DOHH2 (cell line): ENCODE results near the gene CCR3.

Experiments
- H3F3A ChIP-seq: fragments of 200-600 bp; sonication (generic), shearing (Covaris generic); 2 replicates; pipeline ENCODE4 v1.6.0; 2016; ENCODE audit warnings: antibody characterized with exemption, mild to moderate bottlenecking; ENCODE audit not compliant: control insufficient read depth, insufficient read depth
- H3K27ac ChIP-seq: fragments of 200-600 bp; sonication (generic); 2 replicates; pipeline ENCODE4 v1.5.1; 2014; ENCODE audit warnings: low read depth, mild to moderate bottlenecking, low read length, moderate library complexity
- H3K27me3 ChIP-seq: fragments of 200-600 bp; sonication (generic); 2 replicates; pipeline ENCODE4 v1.6.1; 2014; ENCODE audit warnings: mild to moderate bottlenecking, low read length, mixed read lengths; ENCODE audit not compliant: control insufficient read depth
- H3K36me3 ChIP-seq: fragments of 200-600 bp; sonication (generic); 2 replicates; pipeline ENCODE4 v1.6.1; 2014; ENCODE audit warnings: mild to moderate bottlenecking, low read length, moderate library complexity, mixed read lengths; ENCODE audit not compliant: control insufficient read depth
- H3K4me1 ChIP-seq: fragments of 200-600 bp; sonication (generic); 2 replicates; pipeline ENCODE4 v1.6.1; 2014; ENCODE audit warnings: mild to moderate bottlenecking, low read length, mixed read lengths; ENCODE audit not compliant: control insufficient read depth
- H3K4me2 ChIP-seq: fragments of 200-600 bp; sonication (generic); 2 replicates; pipeline ENCODE4 v1.6.0; 2014; ENCODE audit warnings: mild to moderate bottlenecking, low read length, moderate library complexity
- H3K4me3 ChIP-seq: fragments of 200-600 bp; sonication (generic); 2 replicates; pipeline ENCODE4 v1.5.1; 2014; ENCODE audit warnings: mild to moderate bottlenecking, low read length, mixed read lengths
- H3K79me2 ChIP-seq: fragments of 200-600 bp; sonication (generic); 2 replicates; pipeline ENCODE4 v1.6.1; 2014; ENCODE audit warnings: mild to moderate bottlenecking, low read length, mixed read lengths; ENCODE audit not compliant: control insufficient read depth
- H3K9me2 ChIP-seq: fragments of 200-600 bp; sonication (generic); replicated peaks from 2 replicates; pipeline ENCODE4 v1.6.1; 2014; ENCODE audit warnings: mild to moderate bottlenecking, low read length, mixed read lengths; ENCODE audit not compliant: control insufficient read depth
- H3K9me3 ChIP-seq: fragments of 200-600 bp; sonication (generic); 2 replicates; pipeline ENCODE4 v1.6.1; 2014; ENCODE audit warnings: antibody characterized with exemption, low read length, mixed read lengths; ENCODE audit not compliant: control insufficient read depth, insufficient read depth
- H4K20me1 ChIP-seq: fragments of 200-600 bp; sonication (generic); 2 replicates; pipeline ENCODE4 v1.6.0; 2014; ENCODE audit warnings: low read depth, mild to moderate bottlenecking, antibody characterized with exemption, low read length, moderate library complexity; ENCODE audit not compliant: control insufficient read depth, insufficient read depth
- EZH2phosphoT487 ChIP-seq: fragments of 200-600 bp; sonication (generic); IDR thresholded peaks from 2 replicates; pipeline ENCODE4 v1.6.1; 2017; ENCODE audit warnings: borderline replicate concordance, mild to moderate bottlenecking, antibody characterized with exemption, low read length, moderate library complexity, mixed read lengths
- TF ChIP-seq, protein P1 (sequence below): fragments of 200-600 bp; sonication (generic); IDR thresholded peaks from one replicate; pipeline ENCODE4 v1.5.1; 2014; ENCODE audit warnings: antibody characterized with exemption, mild to moderate bottlenecking, low read depth, low read length; ENCODE audit not compliant: poor library complexity, severe bottlenecking

The CCR3 gene

DNA sequence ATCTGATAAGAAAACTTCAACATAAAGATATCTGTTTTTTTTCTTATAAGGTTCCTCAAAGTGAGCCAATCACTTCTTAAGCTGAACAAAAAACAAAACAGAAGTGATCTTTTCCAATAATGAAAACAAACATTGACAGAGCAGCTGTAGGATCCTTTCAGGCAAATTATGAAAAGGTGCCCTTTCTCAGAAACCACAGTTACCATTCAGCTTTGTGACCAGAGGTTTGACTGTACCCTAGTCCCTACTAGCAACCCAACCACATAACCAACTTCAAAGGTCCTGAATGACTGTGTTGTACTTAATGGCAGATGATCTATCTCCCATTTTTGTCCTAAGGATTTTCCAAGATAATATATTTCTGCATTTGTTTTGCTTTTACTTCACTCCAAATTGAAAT, 72.3 kb downstream of the CCR3 start:
- no peak overlapping the region for H3K4me3 ChIP-seq
- no peak overlapping the region for H3K27ac ChIP-seq
- no peaks in the 10 kb centered on the region for H3F3A ChIP-seq
- H4K20me1 ChIP-seq: no peaks in the 10 kb centered on the region
- TF ChIP-seq, protein P1, sequence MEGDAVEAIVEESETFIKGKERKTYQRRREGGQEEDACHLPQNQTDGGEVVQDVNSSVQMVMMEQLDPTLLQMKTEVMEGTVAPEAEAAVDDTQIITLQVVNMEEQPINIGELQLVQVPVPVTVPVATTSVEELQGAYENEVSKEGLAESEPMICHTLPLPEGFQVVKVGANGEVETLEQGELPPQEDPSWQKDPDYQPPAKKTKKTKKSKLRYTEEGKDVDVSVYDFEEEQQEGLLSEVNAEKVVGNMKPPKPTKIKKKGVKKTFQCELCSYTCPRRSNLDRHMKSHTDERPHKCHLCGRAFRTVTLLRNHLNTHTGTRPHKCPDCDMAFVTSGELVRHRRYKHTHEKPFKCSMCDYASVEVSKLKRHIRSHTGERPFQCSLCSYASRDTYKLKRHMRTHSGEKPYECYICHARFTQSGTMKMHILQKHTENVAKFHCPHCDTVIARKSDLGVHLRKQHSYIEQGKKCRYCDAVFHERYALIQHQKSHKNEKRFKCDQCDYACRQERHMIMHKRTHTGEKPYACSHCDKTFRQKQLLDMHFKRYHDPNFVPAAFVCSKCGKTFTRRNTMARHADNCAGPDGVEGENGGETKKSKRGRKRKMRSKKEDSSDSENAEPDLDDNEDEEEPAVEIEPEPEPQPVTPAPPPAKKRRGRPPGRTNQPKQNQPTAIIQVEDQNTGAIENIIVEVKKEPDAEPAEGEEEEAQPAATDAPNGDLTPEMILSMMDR: no peak
- no peak for TF ChIP-seq EZH2phosphoT487
- H3K36me3 ChIP-seq: no peaks in the 10 kb centered on the region
- no peak overlapping the region for H3K4me2 ChIP-seq
- no peaks in the 10 kb centered on the region for H3K79me2 ChIP-seq
- no peaks in the 10 kb centered on the region for H3K9me3 ChIP-seq
- peaks cover 16% of the 10 kb centered on the region; the same call in 1 of the 2 replicates for H3K27me3 ChIP-seq
- no peaks in the 10 kb centered on the region for H3K4me1 ChIP-seq
- no peaks in the 10 kb centered on the region for H3K9me2 ChIP-seq

DNA sequence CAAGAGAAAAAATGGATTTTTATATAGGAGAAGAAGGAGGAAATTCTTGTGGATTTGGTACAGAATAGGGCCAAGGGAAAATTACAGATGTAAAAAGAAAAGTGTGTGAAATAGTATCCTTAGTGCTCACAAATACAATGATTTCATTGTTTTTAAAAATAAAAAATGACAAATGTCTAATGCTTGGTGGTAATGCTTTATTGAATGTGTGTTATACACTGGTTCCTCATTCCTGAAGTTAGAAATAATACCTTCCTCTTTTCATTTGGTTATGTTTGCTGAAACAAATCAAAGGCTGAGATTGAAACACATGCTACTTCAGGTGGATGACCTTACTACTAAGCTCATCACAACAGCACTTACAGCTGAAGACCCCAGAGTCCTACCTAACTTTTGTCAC, 73.9 kb downstream of the CCR3 start:
- no peaks in the 10 kb centered on the region for H3K9me3 ChIP-seq
- peaks cover 2% of the 10 kb centered on the region for H3K4me1 ChIP-seq
- no peaks in the 10 kb centered on the region for H3K9me2 ChIP-seq
- H3K79me2 ChIP-seq: no peaks in the 10 kb centered on the region
- no peak overlapping the region for H3K4me2 ChIP-seq
- H4K20me1 ChIP-seq: no peaks in the 10 kb centered on the region
- H3K27me3 ChIP-seq: peaks cover 15% of the 10 kb centered on the region
- TF ChIP-seq EZH2phosphoT487: no peak
- TF ChIP-seq, protein P1: no peak
- H3F3A ChIP-seq: no peaks in the 10 kb centered on the region
- H3K4me3 ChIP-seq: no peak overlapping the region
- no peaks in the 10 kb centered on the region for H3K36me3 ChIP-seq
- no peak overlapping the region for H3K27ac ChIP-seq
